ENCODE data around the gene RNF187.

Gene RNF187

DNA sequence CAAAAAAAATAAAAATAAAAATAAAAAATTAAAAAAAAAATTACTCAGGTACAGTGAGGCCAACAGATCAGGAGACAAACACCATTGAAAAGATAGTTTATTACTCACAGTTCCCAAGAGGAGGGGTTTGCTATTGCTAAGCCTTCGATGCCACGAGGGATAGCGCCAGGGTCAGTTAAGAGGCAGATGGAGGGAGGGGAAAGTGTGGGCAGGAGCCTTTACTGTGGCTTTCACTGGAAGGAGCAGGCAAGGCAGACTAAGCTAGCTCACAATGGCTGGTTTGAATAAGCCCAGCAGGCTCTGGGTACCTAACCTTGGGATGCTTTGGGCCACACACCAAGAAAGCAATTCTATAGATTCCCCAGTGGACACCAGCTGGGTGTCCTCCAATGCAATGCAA lies 12.7 kb upstream of the RNF187 start:
- H3K27ac ChIP-seq (ENCODE audit: poor library complexity, severe bottlenecking): no peak overlapping the region
- no peak overlapping the region for H3K4me3 ChIP-seq (ENCODE audit: severe bottlenecking)
- no peaks in the 10 kb centered on the region for H3K9me3 ChIP-seq (ENCODE audit: severe bottlenecking)
- DNase-seq (ENCODE audit: low spot score): no peak
- no peak for ATAC-seq (ENCODE audit: low read depth)
- no peaks in the 10 kb centered on the region for H3K27me3 ChIP-seq (ENCODE audit: insufficient read depth, poor library complexity, severe bottlenecking)
- no peak for TF ChIP-seq CTCF (IDR thresholded peaks at IDR 0.05; ENCODE audit: poor library complexity, severe bottlenecking)
- H3K36me3 ChIP-seq (ENCODE audit: low read depth): no peaks in the 10 kb centered on the region
- no peaks in the 10 kb centered on the region for H3K4me1 ChIP-seq (ENCODE audit: insufficient read depth, poor library complexity, severe bottlenecking)

GRCh38 chr1:228475812-228476211 lies 11.4 kb upstream of the RNF187 start:
- no peaks in the 10 kb centered on the region for H3K9me3 ChIP-seq (ENCODE audit: severe bottlenecking)
- H3K27me3 ChIP-seq (ENCODE audit: insufficient read depth, poor library complexity, severe bottlenecking): no peaks in the 10 kb centered on the region
- ATAC-seq (ENCODE audit: low read depth): no peak
- no peak overlapping the region for H3K4me3 ChIP-seq (ENCODE audit: severe bottlenecking)
- no peaks in the 10 kb centered on the region for H3K4me1 ChIP-seq (ENCODE audit: insufficient read depth, poor library complexity, severe bottlenecking)
- no peak for DNase-seq (ENCODE audit: low spot score)
- TF ChIP-seq CTCF (IDR thresholded peaks at IDR 0.05; ENCODE audit: poor library complexity, severe bottlenecking): no peak
- no peaks in the 10 kb centered on the region for H3K36me3 ChIP-seq (ENCODE audit: low read depth)
- no peak overlapping the region for H3K27ac ChIP-seq (ENCODE audit: poor library complexity, severe bottlenecking)

GRCh38 chr1:228477263-228477662 lies 9.9 kb upstream of the RNF187 start:
- no peak overlapping the region for H3K4me3 ChIP-seq (ENCODE audit: severe bottlenecking)
- H3K36me3 ChIP-seq (ENCODE audit: low read depth): no peaks in the 10 kb centered on the region
- TF ChIP-seq CTCF (IDR thresholded peaks at IDR 0.05; ENCODE audit: poor library complexity, severe bottlenecking): no peak
- ATAC-seq (ENCODE audit: low read depth): no peak
- H3K4me1 ChIP-seq (ENCODE audit: insufficient read depth, poor library complexity, severe bottlenecking): no peaks in the 10 kb centered on the region
- no peaks in the 10 kb centered on the region for H3K9me3 ChIP-seq (ENCODE audit: severe bottlenecking)
- no peaks in the 10 kb centered on the region for H3K27me3 ChIP-seq (ENCODE audit: insufficient read depth, poor library complexity, severe bottlenecking)
- no peak overlapping the region for H3K27ac ChIP-seq (ENCODE audit: poor library complexity, severe bottlenecking)
- no peak for DNase-seq (ENCODE audit: low spot score)

DNA sequence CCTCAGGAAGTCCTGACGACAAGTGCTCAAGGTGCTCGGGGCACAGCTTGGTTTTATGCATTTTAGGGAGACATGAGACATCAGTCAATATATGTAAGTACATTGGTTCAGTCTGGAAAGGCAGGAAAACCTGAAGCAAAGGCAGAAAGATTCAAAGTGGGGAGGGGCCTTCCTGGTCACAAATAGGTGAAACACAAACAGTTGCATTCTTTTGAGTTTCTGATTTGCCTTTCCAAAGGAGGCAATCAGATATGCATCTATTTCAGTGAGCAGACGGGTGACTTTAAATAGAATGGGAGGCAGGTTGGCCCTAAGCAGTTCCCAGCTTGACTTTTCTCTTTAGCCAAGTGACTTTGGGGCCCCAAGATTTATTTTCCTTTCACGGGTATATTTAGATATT lies 8.9 kb upstream of the RNF187 start:
- Histone ChIP-seq H3K4me3 (ENCODE audit: severe bottlenecking) (no peak overlapping the region), H3K27ac (ENCODE audit: poor library complexity, severe bottlenecking) (no peak overlapping the region), H3K27me3 (ENCODE audit: insufficient read depth, poor library complexity, severe bottlenecking) (no peaks in the 10 kb centered on the region), H3K4me1 (ENCODE audit: insufficient read depth, poor library complexity, severe bottlenecking) (no peaks in the 10 kb centered on the region), H3K9me3 (ENCODE audit: severe bottlenecking) (no peaks in the 10 kb centered on the region), H3K36me3 (ENCODE audit: low read depth) (no peaks in the 10 kb centered on the region)
- ATAC-seq (ENCODE audit: low read depth) (no peak), DNase-seq (ENCODE audit: low spot score) (no peak)
- no peak for TF ChIP-seq CTCF (IDR thresholded peaks at IDR 0.05; ENCODE audit: poor library complexity, severe bottlenecking)

GRCh38 chr1:228478912-228479711 lies 8.1 kb upstream of the RNF187 start:
- H3K4me1 ChIP-seq (ENCODE audit: insufficient read depth, poor library complexity, severe bottlenecking): no peaks in the 10 kb centered on the region
- TF ChIP-seq CTCF (IDR thresholded peaks at IDR 0.05; ENCODE audit: poor library complexity, severe bottlenecking): no peak
- H3K4me3 ChIP-seq (ENCODE audit: severe bottlenecking): no peak overlapping the region
- no peak for DNase-seq (ENCODE audit: low spot score)
- no peak overlapping the region for H3K27ac ChIP-seq (ENCODE audit: poor library complexity, severe bottlenecking)
- no peaks in the 10 kb centered on the region for H3K27me3 ChIP-seq (ENCODE audit: insufficient read depth, poor library complexity, severe bottlenecking)
- no peaks in the 10 kb centered on the region for H3K36me3 ChIP-seq (ENCODE audit: low read depth)
- no peak for ATAC-seq (ENCODE audit: low read depth)
- H3K9me3 ChIP-seq (ENCODE audit: severe bottlenecking): no peaks in the 10 kb centered on the region
